Endothelial cell (in vitro differentiated cells): ENCODE results near the gene DEAF1. TPM values are rescaled to one million over a fixed set of nuclear protein-coding genes. Genes with fewer than 3 reads are reported as not detected.
A peak's percentile ranks its signal among the peaks of the same experiment; 100 is the strongest.

Source experiments
- DNase-seq: peaks from one replicate; pipeline ENCODE4 v3.0.0; 2021; ENCODE audit warnings: low spot score
- H3K27ac Mint-ChIP-seq: one replicate; pipeline ENCODE4 v1.8.0; 2021; ENCODE audit warnings: mixed read lengths, inconsistent platforms; ENCODE audit not compliant: unreplicated experiment
- H3K27me3 Mint-ChIP-seq: one replicate; pipeline ENCODE4 v1.8.0; 2021; ENCODE audit warnings: mild to moderate bottlenecking, moderate library complexity, mixed read lengths, inconsistent platforms; ENCODE audit not compliant: unreplicated experiment
- H3K36me3 Mint-ChIP-seq: one replicate; pipeline ENCODE4 v1.8.0; 2021; ENCODE audit warnings: mild to moderate bottlenecking, low read depth, mixed read lengths, inconsistent platforms; ENCODE audit not compliant: unreplicated experiment
- H3K4me1 Mint-ChIP-seq: one replicate; pipeline ENCODE4 v1.8.0; 2021; ENCODE audit warnings: mild to moderate bottlenecking, mixed read lengths, inconsistent platforms; ENCODE audit not compliant: unreplicated experiment
- H3K4me3 Mint-ChIP-seq: one replicate; pipeline ENCODE4 v1.8.0; 2021; ENCODE audit warnings: mild to moderate bottlenecking, mixed read lengths, inconsistent platforms; ENCODE audit not compliant: unreplicated experiment
- H3K9me3 Mint-ChIP-seq: one replicate; pipeline ENCODE4 v1.8.0; 2021; ENCODE audit warnings: mixed read lengths, inconsistent platforms; ENCODE audit not compliant: unreplicated experiment
- total RNA-seq: library from RNA; stranded (reverse); fragmentation: NEBNext Ultra II Directional; extraction: Animal tissue kit (Norgen Biotek cat#: 25700); gene quantifications from one replicate; pipeline ENCODE4 v1.2.1, GENCODE V29; 2021; ENCODE audit not compliant: unreplicated experiment
- TF ChIP-seq, protein P1 (sequence below): fragments of 200-600 bp; sonication (generic); IDR thresholded peaks from one replicate; pipeline ENCODE4 v1.5.0; 2021; ENCODE audit warnings: antibody characterized with exemption; ENCODE audit not compliant: unreplicated experiment

Gene DEAF1
- total RNA-seq, 1 donor from 2014 or later = 118 TPM

DNA sequence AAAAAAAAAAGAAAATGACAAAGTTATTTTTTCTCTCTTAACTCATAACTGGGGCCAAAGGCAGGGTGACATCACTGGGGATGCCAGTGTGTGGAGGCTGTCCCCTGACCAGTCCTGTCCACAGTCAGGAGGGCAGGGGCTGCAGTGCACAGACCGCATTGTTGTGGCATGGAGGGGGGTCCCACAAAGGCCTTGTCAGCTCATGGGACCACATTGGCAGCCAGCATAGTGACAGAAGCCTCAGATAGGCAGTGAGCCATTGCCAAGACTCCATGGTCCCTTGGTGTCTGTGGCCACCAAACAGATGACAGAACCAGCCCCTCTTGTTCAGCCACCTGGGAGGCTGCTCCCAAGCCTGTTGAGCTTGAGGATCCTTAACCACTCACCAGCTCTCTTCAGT lies 4.7 kb upstream of the DEAF1 start:
- Mint-ChIP-seq H3K36me3 (no peaks in the 10 kb centered on the region), H3K4me1 (peaks cover 27% of the 10 kb centered on the region), H3K9me3 (no peaks in the 10 kb centered on the region), H3K27me3 (peaks cover 6% of the 10 kb centered on the region), H3K27ac (no peak overlapping the region), H3K4me3 (no peak overlapping the region)
- TF ChIP-seq, protein P1, sequence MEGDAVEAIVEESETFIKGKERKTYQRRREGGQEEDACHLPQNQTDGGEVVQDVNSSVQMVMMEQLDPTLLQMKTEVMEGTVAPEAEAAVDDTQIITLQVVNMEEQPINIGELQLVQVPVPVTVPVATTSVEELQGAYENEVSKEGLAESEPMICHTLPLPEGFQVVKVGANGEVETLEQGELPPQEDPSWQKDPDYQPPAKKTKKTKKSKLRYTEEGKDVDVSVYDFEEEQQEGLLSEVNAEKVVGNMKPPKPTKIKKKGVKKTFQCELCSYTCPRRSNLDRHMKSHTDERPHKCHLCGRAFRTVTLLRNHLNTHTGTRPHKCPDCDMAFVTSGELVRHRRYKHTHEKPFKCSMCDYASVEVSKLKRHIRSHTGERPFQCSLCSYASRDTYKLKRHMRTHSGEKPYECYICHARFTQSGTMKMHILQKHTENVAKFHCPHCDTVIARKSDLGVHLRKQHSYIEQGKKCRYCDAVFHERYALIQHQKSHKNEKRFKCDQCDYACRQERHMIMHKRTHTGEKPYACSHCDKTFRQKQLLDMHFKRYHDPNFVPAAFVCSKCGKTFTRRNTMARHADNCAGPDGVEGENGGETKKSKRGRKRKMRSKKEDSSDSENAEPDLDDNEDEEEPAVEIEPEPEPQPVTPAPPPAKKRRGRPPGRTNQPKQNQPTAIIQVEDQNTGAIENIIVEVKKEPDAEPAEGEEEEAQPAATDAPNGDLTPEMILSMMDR = no peak
- no peak for DNase-seq

DNA sequence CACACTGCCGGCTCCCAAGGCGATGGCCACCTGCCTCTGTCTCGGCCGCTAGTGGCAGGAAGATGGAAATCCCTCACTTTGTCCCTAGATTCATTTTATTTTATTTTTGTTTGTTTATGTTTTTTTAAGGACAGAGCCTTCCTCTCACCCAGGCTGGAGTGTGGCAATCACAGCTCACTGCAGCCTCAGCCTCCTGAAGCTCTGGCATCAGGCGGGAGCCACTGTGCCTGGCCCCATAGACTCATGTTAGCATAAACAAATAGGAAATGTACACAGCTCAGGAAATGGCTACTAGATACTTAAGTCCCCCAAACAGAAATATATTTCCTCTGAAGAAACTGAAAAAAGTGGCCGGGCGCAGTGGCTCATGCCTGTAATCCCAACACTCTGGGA lies 4.1 kb upstream of the DEAF1 start:
- no peak overlapping the region for H3K27ac Mint-ChIP-seq
- DNase-seq = no peak
- peaks cover 3% of the 10 kb centered on the region for H3K27me3 Mint-ChIP-seq
- TF ChIP-seq, protein P1 = no peak
- H3K4me1 Mint-ChIP-seq = peaks cover 27% of the 10 kb centered on the region
- no peak overlapping the region for H3K4me3 Mint-ChIP-seq
- H3K36me3 Mint-ChIP-seq = no peaks in the 10 kb centered on the region
- no peaks in the 10 kb centered on the region for H3K9me3 Mint-ChIP-seq

DNA sequence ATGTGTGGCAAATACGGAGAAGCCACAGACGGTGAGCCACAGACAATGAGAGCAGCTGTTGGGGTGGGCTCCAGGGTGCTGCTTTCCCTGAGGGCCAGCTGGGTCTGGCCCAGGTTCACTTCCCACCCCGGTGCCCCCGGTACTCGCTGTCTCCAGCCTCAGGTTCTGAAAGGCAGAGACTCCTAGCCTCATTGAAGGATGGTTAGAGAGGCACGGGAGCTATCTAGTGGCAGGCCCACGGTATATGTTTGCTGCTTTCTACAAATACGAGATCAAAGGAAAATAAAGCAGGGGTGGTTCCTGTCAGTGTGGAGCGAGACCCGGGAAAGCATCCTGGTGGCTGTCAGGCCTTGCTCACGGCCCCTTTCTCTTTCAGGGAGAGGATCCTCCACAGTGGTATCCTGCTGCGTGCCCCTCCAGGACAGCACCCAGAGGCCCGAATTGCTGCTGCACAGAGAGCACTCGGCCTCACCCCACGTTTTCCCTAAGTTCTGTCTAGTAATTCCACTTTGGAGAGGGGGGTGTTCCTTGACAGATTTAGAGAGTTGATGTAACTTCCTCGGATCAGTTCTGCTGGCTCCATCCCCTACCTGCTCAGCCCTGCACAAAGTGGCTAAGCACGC lies 3.6 kb upstream of the DEAF1 start:
- peaks cover under 1% of the 10 kb centered on the region for H3K27me3 Mint-ChIP-seq
- H3K27ac Mint-ChIP-seq = peak overlapping the region; percentile 33
- TF ChIP-seq, protein P1 = no peak
- H3K9me3 Mint-ChIP-seq = no peaks in the 10 kb centered on the region
- H3K36me3 Mint-ChIP-seq = peaks cover 1% of the 10 kb centered on the region
- no peak overlapping the region for H3K4me3 Mint-ChIP-seq
- DNase-seq = no peak
- peaks cover 29% of the 10 kb centered on the region for H3K4me1 Mint-ChIP-seq

DNA sequence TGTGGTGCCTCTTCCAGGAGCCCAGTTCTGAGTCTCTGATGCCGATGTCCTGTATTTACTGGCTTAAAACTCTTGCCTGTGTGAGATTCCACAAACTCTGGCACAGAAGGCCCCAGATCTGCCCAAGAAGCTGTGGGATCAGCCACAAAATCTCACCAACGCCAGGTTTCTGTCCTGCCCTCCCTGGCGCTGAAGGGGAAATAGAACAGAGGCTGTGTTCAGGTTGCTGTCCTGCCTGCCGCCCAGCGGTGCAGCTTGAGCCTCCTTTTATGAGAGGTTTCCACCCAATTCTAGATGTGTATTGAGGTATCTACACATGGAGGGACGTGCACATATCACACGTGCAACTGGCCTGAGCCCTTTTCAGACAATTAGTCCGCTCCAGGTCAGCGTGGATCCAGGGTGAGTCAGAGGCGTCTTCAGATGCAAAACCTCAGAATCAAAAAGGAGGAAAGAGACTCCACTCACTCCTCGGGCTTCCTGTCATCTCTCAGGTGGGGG lies 2.8 kb upstream of the DEAF1 start:
- H3K4me1 Mint-ChIP-seq = peaks cover 36% of the 10 kb centered on the region
- H3K36me3 Mint-ChIP-seq = peaks cover 8% of the 10 kb centered on the region
- H3K27me3 Mint-ChIP-seq = peaks cover 7% of the 10 kb centered on the region
- peak overlapping the region; percentile 70 for H3K4me3 Mint-ChIP-seq
- no peaks in the 10 kb centered on the region for H3K9me3 Mint-ChIP-seq
- no peak for DNase-seq
- TF ChIP-seq, protein P1 = no peak
- H3K27ac Mint-ChIP-seq = peak overlapping the region; percentile 70

DNA sequence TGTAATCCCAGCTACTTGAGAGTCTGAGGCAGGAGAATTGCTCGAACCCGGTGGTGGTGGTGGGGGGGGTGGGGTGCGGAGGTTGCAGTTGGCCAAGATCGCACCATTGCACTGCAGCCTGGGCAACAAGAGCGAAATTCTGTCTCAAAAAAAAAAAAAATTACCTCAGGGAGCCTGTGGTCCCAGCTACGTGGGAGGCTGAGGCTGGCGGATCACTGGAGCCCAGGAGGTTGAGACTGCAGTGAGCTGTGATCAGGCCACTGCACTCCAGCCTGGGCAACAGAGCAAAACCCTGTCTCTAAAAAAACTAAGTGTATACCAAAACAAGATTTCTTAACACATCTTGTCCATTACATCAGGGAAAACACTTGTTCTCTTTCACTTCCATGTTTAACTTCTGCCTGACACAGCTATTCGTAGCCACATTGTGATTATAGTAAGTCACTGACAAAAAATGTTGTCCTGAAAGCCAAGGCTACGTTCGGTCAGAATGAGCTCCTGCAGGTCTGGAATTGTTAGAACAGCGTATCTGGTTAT lies 2.0 kb upstream of the DEAF1 start:
- DNase-seq = no peak

More for the DNA sequence above, 2.0 kb upstream of the DEAF1 start:
- Mint-ChIP-seq H3K27ac (no peak overlapping the region), H3K36me3 (peaks cover 12% of the 10 kb centered on the region), H3K27me3 (peaks cover 8% of the 10 kb centered on the region), H3K9me3 (no peaks in the 10 kb centered on the region), H3K4me3 (peak overlapping the region; percentile 90), H3K4me1 (peaks cover 42% of the 10 kb centered on the region)
- TF ChIP-seq, protein P1 = no peak
